HG03066 (cell line): Measurements from ENCODE around the gene MAPK8IP3.
"Not testable (repeated sequence)": the region's sequence is repeated elsewhere in the genome, so short reads cannot be mapped to it uniquely, and the experiment has no call there.

Experiments used
- ATAC-seq: cut with Tn5 transposase; IDR thresholded peaks from one replicate; pipeline ENCODE4 v1.9.1; 2021; ENCODE audit warnings: low read depth; ENCODE audit not compliant: unreplicated experiment

Gene MAPK8IP3

DNA sequence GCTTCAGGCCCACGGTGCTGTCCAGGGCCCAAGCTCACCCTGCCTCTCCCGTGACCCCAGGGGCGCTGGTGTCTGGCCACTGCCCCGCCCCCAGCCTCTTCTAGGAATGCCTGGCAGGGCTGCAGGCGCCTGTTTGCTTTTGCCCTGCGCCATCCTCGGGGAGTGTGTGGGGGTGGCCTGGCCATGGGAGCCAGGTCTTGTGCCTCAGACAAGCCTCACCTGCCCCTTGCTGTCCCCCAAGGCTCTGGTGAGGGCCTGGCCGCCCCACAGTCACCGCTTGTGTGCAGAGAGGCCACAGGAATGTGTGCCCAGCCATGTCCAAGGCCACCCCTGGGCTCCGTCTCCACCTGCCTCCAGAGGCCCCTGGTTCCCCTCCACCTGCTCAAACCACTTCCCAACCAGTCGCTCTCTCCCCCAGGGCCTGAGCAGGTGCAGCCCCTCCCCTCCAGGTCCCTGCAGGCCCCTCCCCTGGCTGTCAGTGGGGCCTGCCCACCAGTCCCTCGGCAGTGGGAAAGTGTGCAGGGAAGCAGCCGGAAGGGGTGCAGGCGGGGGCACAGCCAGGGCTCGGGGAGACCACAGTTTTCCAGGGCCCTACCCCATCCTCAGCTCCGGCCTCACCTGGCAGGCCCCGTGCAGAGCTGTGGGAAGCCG lies 88.4 kb downstream of the MAPK8IP3 start:
- ATAC-seq, result no peak

DNA sequence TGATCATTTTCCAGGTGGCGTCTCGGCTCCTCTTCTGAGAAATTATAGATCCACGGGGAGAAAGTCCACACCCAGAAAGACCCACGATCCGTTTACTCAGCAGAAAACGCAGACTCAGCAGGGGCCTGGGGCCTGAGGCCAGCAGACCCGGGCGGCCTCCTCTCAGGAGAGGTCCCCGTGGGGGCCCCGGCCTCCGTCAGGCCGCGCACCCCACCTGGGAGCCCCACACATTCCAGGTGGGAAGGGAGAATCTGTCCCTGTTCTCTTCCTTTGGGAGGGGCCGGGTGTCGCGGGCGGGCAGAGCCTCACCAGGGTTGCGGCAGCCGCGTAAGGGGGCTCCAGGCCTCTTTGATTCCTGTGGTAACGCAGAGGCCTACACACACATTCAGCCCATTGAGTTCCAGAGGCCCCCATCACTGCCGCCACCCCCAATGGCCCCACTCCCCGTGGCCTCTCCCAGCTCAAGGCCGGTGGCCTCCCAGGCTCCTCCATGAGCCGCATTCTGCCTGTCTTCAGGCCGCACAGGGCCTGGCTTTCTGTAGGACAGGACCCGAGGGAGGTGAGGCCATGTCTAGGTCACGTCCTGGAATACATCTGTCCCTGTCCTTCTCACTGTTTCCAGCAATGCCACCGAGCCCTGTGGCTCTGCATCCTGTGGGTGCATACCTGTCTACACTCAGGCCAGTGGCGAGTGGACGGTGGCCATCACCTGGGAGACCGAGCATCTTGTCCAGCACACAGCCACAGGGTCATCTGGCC lies 89.1 kb downstream of the MAPK8IP3 start:
- ATAC-seq, result no peak

GRCh38 chr16:1799263-1799662 lies 93.3 kb downstream of the MAPK8IP3 start:
- not testable (repeated sequence) for ATAC-seq

DNA sequence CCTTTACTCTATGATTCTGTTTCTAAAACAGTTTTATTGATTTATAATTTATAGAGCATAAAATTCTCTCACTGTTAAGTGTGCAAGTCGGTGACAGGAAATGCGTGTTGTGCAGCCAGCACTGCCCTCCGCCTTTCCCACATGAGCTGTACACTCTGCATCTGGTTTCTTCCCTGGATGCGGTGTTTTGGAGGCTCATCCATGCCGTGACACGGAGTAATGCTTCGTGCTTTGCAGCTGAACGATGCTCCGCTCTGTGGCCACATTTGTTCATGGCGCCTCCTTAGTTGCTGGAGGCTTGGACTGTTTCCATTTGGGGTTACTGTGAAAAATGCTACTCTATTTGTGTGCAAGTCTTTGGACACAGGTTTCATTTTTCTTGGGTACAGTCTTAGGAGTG lies 94.7 kb downstream of the MAPK8IP3 start:
- no peak for ATAC-seq

DNA sequence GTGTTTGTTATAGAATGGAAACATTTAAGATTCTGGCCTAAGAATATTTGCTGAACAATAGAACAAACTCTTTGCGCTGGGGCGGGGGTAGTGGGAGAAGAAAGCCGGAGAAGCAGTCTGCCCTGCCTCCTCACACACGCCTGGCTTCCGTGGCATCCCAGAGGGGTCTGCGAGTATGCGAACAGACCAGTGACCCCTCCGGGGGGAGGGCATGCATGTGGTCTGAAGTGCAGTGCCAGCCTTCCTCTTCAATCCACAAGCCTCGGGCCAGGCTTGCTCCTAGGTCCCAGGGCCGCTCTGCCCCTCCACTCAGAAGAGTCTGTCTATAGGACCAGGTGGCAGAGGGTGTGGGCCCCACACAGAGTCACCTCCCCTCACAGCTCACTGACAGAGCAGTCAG lies 101.6 kb downstream of the MAPK8IP3 start:
- no peak for ATAC-seq

DNA sequence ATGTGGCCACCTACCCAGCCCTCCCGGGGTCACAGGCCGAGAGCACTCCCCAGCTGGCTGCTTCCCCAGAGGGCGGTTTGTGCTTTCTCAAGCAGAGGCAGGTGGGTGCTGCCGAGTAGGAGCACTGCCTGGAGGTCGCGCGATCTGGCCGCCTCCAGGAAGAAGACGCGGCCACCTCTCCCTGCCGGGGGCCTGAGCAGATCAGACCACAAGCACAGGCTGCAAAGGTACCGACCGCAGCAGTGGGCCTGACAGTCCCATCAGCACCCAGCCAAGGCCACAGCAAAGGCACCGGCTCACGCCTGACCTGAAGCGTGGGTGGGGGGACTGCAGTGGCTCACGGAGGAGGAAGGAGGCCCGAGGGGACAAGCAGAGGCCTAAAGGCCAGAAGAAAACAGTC lies 102.7 kb downstream of the MAPK8IP3 start:
- no peak for ATAC-seq

GRCh38 chr16:1809281-1809801 lies 103.3 kb downstream of the MAPK8IP3 start:
- ATAC-seq, result no peak

- ATAC-seq, result no peak
These were observed 104.1 kb downstream of the MAPK8IP3 start for GRCh38 chr16:1810106-1810505.

GRCh38 chr16:1810536-1810935 lies 104.5 kb downstream of the MAPK8IP3 start:
- no peak for ATAC-seq

GRCh38 chr16:1812732-1813163 lies 106.8 kb downstream of the MAPK8IP3 start:
- no peak for ATAC-seq

DNA sequence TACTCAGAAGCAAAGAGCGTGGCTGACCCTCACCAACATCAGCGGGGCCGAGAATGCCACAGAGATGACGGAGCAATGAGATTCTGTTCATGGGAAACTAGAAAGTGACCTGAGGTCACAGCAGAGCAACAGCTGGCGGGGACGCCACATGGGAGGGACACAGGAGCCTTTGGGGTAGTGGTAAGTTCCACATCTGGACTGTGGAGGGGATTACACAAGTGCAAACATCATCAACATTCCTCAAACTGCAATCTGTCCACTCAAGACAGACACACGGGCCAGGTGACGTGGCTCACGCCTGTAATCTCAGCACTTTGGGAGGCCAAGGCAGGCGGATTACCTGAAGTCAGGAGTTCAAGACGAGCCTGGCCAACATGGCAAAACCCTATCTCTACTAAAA lies 109.5 kb downstream of the MAPK8IP3 start:
- no peak for ATAC-seq

DNA sequence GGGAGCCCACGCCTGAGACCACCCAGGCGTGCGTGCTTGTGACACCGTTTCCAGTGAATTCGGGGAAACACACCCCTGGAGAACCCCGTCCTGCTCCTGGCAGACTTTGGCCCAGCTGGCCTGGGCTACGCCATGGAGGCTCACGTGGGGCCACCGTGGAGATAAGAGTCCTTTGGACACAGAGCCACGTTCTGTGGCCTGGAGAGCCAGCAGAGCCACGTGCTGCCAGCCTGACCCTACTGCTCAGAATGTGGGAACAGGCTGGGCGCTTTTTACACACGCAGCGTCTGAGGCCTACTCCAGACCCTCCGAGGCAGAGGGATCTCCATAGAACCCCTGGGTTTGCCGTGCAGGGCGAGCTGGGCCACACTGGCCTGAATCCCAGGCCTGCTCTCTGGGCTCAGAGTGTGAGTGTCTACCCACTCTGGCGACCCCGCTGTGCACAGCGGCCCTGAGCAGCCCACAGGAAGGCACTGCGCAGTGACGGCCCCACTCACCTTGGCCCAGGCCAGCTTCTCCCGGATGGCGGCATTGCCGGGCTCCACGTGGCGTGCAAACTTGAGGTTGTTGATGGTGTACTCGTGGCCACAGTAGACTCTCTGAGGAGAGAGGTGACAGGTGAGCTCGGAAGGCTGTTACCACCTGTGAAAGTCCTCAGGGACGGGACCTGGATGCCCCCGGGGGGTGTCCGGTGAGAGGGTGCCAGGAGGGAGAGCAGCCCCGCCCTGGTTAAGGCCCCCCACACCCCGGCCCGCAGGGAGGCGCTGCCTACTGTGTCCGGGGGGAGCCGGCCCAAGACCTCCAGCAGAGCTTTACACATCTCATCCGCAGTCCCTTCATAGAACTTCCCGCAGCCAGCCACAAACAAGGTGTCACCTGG lies 110.6 kb downstream of the MAPK8IP3 start:
- no peak for ATAC-seq

GRCh38 chr16:1817276-1817589 lies 111.2 kb downstream of the MAPK8IP3 start:
- ATAC-seq, result no peak

DNA sequence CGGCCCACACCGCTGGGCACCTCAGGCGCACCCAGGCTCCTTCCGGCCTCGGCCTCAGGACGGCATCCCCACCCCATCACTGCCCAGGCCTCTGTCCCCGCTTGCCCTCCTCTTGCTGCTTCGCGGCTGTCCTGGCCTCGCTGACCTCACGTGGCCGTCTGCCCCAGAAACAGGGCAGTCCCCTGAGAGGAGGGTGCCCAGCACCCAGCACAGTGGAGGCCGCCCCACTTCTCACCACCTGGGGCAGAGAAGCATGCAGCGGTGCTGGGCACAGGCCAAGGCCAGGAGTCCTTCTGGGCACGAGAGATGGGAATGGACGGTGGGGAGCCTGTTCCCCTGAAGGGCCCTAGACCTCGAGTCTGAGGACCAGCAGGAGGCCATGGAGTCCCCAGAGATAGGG lies 111.7 kb downstream of the MAPK8IP3 start:
- no peak for ATAC-seq

DNA sequence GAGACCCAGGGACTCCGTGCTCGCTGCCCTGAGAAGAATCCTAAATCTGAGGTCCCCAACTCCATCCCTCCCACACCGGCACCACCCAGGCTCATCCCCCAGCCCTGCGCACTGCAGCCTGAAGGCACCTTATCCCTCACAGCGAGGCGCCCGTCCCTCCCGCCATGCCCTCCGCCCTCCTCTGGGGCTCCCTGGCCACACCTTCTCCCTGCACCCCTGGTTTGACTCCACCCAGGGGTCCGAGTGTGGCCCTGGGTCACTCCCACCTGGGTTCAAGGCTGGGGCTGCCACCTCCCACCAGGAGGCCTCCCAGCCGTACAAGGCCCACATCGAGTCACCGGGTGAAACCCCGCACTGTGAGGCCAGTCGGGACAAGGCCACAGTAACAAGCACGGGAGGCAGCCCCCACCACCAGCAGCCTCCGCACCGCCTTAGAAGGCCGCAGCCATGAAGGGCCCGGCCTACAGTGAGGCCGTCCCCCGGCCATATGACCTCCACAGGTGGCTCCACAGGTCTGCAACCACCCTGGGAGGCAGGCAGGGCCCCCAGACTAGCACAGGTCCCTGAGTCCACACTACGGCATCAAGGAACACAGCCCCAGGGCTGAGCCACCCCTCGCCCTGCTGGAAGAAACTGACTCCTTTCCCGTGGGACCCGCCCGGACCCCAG lies 112.3 kb downstream of the MAPK8IP3 start:
- ATAC-seq, result no peak

- ATAC-seq, result no peak
These were observed 113.0 kb downstream of the MAPK8IP3 start for GRCh38 chr16:1818873-1819525.

DNA sequence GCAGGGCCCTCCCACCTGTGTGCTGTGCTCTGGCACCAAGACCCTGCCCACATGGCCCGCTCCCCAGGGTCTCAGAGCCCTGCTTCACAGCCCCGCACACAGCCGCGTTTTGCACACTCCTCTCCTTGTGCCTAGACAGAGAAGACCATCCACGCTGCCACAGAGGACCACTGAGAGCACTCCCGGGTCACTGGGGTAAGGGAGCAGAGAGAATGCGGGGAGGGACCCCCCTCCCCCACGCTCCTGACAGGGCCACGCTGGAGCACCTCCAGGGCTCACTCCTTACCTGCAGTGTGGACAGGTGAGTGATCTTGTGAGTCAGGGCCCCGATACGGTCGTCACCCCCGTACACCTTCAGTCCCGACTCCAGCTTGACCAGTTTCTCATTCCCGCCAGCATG lies 113.6 kb downstream of the MAPK8IP3 start:
- no peak for ATAC-seq
